Left renal pelvis (tissue), 4 donors: ENCODE results near the gene C3AR1. TPM values are rescaled to one million over a fixed set of nuclear protein-coding genes. Genes with fewer than 3 reads are reported as not detected.
"Not testable (repeated sequence)": the region's sequence is repeated elsewhere in the genome, so short reads cannot be mapped to it uniquely, and the experiment has no call there.

Experiments used
- DNase-seq, 4 donors: peaks; one replicate each; pipeline ENCODE4 v3.0.0-alpha.2; 2013; ENCODE audit warnings: low read depth in 4 of 4, low spot score in 3 of 4
- polyA plus RNA-seq, 4 donors: library from polyadenylated mRNA; unstranded; fragments of 120-200 nt; gene quantifications; one replicate each; pipeline ENCODE4 v1.2.1, GENCODE V29; 2013; ENCODE audit not compliant: insufficient read length in 4 of 4

C3AR1 gene
- 1 to 10 TPM; 2.8 to 9.0 (median 3.3) TPM for polyA plus RNA-seq

GRCh38 chr12:8065991-8066594 is at the start of gene C3AR1:
Gene C3AR1 (minus strand): TSS chr12:8066359. CDS start chr12:8060185, 6,174 bp downstream.
- DNase-seq, result no peak

DNA sequence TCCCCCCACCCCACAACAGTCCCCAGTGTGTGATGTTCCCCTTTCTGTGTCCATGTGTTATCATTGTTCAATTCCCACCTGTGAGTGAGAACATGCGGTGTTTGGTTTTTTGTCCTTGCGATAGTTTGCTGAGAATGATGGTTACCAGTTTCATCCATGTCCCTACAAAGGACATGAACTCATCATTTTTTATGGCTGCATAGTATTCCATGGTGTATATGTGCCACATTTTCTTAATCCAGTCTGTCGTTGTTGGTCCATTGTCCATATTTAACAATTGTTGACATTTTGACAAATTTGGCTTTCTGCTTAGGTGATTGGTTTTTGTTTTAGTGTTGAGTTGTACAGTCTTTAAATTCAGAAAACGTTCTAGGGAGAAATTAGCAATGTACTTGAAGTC is 47.0 kb upstream of the C3AR1 start:
- DNase-seq, result not testable (repeated sequence)

DNA sequence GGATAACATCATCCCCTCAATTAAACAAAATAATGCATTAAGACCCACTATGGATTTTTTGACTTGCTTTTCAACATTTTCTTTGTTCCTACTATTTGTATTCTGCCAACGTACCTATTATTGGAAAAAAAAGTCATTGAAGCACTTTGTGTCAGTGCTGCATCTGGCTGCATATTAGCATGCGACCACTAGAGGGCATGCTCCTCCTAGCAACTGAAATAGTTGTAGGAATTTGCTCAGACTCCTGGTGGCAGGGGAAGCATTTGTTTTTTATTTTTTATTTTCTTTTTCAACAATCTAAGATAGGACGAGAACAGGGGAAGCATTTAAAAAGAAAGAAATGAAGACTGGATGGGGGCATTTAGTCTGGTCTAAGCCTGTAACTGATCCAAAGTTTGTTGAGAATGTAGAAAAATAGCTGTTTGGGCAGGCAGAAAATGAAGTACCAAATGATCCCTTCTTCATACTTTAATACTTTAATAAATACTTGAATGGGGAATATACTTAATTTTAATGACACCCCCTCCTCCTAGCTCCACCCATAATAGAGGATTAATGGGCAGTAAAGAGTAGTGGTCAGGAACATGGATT is 42.7 kb upstream of the C3AR1 start:
- peak; percentile 44 to 68 (median 49) for DNase-seq

GRCh38 chr12:8099235-8099634 is 33.1 kb upstream of the C3AR1 start:
- DNase-seq, result no peak

GRCh38 chr12:8096281-8096915 is 30.2 kb upstream of the C3AR1 start:
- no peak for DNase-seq

DNA sequence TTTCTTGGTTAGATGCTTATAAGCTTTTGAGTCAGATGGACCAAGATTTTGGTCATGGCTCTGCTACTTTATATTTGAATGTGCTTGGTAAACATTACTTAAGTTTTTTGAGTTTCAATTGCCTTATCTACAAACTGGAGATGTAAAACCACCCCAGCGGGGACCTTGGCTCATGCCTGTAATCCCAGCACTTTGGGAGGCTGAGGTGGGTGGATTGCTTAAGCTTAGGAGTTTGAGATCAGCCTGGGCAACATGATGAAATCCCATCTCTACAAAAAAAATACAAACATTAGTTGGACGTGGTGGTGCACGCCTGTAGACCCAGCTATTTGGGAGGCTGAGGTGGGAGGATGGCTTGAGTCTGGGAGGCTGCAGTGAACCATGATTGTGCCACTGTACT is 27.1 kb upstream of the C3AR1 start:
- no peak for DNase-seq

- no peak for DNase-seq
Observed at GRCh38 chr12:8089716-8090115, 23.6 kb upstream of the C3AR1 start.

DNA sequence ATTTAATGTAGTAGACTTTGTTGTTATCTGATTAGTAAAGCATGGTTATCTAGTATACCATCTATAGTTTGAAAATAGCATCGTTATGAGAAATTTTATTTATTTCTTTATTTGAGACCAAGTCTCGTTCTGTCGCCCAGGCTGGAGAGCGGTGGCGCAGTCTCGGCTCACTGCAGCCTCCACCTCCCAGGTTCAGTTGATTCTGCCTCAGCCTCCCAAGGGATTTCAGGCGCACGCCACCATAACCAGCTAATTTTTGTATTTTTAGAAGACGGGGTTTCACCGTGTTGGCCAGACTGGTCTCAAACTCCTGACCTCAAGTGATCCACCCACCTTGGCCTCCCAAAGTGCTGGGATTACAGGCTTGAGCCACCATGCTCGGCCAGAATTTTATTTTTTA is 23.1 kb upstream of the C3AR1 start:
- not testable (repeated sequence) for DNase-seq

DNA sequence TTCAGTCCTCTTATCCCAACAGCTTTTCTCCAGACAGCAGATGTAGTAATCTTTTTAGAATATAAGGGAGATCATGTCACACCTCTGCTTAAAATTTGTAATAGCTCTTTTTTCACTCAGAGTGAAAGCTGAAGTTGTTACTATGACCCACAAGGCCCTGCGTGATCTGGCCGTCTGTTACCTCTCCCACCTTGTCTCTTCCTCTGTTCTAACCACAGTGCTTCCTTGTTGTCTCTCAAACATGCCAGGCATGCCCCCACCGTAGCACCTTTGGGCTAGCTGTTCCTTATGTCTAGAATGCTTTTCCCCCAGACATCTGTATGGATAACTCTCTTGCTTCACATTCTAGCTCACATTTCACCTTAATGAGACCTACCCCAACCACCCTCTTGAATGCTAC is 22.4 kb upstream of the C3AR1 start:
- no peak for DNase-seq

- DNase-seq, result no peak
Observed at GRCh38 chr12:8087666-8088065, 21.5 kb upstream of the C3AR1 start.

DNA sequence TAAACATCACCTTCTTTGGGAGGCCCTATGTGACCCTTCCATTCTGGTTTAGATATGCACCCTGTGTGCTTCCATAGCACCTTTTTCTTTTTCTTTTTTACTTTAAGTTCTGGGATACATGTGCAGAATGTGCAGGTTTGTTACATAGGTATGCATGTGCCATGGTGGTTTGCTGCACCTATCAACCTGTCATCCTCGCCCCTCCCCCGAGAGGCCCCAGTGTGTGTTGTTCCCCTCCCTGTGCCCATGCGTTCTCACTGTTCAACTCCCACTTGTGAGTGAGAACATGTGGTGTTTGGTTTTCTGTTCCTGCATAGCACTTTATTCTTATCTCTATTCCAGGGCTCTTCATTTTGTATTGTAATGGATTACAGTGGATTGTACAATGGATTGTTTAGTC is 18.2 kb upstream of the C3AR1 start:
- not testable (repeated sequence) for DNase-seq

GRCh38 chr12:8082808-8083100 is 16.6 kb upstream of the C3AR1 start:
- DNase-seq, result no peak

DNA sequence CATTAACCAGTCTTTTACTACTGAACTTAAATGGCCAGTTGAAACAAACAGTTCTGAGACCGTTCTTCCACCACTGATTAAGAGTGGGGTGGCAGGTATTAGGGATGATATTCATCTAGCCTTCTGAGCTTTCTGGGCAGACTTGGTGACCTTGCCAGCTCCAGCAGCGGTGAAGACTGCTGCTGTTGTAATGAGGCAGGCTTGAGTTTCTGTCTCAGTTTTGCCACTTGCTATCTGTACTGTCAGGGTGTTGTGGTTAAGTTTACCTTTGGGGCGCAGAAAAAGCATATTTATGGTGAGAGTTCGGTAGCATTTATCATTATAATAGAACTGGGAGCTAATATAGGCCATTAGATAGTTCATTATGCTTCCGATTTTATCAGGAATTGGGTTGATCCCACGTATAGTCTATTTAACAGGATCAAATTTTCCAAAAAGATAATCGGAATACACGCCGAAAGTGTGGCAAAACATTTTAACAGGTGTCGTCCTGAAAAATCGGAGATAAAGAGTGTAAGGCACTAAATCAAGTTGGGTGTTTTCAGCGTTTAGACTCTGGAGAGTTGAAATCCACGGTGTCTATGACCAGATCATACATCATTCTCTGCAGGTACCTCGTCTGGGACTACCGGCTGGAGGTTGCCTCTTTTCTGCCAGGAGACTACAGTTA is 15.2 kb upstream of the C3AR1 start:
- DNase-seq, result peak in 1 of 4 donors; percentile 21

DNA sequence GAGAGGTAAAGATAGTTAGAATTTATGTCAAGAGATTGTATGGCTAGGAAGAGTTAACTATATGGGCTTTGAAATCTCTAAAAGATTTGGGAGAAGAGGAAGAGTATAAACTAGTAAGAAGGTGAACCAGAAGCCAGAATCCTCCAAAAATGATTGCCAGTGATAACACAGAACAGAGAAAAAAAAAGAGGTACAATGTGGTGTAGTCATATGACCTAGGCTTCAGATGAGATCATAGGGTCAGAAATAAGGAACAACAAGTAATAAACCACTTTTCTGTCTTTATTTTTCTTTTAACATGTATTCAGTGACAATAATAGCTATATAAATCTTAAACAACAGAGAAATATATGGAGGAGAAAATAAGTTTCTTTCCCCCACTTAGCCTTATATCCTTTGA is 14.0 kb upstream of the C3AR1 start:
- DNase-seq, result no peak

DNA sequence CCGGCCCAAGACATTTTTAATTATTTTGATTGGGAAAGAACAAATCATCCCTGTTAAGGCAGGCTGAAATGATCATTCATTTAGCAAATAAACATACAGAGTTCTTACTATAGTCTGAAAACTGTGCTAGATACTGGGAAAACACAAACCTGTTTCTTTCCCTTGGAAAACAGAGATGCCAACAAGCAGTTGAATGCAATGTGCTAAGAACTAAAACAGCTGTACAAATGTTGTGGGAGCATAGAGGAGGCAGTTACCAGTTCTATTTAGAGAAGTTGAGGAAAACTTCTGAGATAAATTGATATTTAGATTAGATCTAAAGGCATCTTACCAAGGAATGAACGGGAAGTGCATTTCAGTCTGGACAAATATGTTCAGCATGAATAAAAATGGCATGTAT is 12.8 kb upstream of the C3AR1 start:
- DNase-seq, result no peak

- DNase-seq, result no peak
Observed at GRCh38 chr12:8078398-8078797, 12.2 kb upstream of the C3AR1 start.

GRCh38 chr12:8077207-8077606 is 11.0 kb upstream of the C3AR1 start:
- peak in 1 of 4 donors; percentile 15 for DNase-seq

DNA sequence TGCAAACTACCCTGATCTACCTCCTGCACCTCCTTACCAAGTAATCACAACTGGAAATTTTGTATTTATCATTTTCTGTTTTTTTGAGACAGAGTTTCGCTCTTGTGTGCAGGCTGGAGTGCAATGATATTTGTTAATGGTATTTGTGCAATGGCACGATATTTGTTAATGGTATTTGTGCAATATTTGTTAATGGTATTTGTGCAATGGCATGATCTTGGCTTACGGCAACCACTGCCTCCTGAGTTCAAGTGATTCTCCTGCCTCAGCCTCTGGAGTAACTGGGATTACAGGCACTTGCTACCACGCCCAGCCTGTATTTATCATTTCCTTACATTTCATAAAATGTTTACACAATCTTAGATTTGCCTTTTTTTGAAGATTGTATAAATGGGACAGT is 10.2 kb upstream of the C3AR1 start:
- DNase-seq, result no peak

DNA sequence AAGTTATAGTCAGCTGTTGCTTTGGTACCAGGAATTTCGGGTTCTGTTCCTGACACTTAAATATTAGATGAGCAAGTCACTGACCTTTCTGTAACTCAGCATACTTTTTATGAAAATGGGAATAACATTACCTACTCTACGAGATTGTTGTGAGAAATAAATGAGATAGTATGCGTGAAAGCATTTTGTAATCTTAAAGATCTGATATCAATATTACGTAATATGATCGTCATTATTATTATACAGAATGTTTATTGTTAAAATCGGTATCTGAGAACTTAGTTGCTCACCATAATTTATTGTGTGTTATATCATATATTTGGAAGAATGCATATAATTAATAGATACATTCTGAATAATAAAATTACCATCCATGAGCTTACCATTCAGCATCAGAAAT is 9.8 kb upstream of the C3AR1 start:
- no peak for DNase-seq

DNA sequence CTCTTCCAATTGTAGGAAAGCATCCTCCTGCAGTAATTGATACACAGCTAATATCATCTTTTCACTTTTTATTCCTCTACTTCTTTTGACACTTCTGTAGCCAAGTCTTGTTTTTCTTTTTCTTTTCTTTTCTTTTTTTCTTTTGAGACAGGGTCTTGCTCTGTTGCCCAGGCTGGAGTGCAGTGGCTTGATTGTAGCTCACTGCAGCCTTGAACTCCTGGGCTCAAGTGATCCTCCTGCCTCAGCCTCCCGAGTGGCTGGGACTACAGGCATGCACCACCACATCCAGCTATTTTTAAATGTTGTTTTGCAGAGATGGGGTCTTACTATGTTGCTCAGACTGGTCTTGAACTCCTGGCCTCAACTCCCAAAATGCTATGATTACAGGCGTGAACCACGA is 5.7 kb upstream of the C3AR1 start:
- not testable (repeated sequence) for DNase-seq

GRCh38 chr12:8069582-8069981 is 3.4 kb upstream of the C3AR1 start:
- no peak for DNase-seq

DNA sequence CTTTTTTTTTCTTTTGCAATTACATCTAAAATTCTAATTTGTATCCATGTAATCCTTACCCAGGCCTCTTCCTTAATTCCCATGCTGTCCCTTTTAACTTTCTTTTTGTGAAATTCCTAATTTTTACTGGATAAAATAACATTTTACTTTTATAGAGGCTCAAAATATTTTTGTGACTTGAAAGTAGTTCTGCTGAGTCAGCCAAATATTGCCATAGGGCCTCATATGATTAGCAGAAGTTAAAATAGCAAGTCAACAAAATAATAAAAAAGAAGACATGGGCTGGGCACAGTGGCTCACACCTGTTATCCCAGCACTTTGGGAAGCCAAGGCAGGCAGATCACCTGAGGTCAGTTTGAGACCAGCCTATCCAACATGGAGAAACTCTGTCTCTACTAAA is 2.0 kb downstream of the C3AR1 start:
- no peak for DNase-seq
